Measurements from ENCODE around the gene RPL13.

GRCh38 chr16:89565256-89565505 lies 4.7 kb downstream of the RPL13 start:
- TF ChIP-seq EZH2 (IDR thresholded peaks at IDR 0.05) = no peak
- TF ChIP-seq POLR2AphosphoS5 (IDR thresholded peaks at IDR 0.05; ENCODE audit: borderline replicate concordance, low read depth, low read length) = no peak

Measured in SK-N-MC (cell line).